Renal pelvis (tissue), 4 donors: ENCODE data around the gene ST7. TPM values are rescaled to one million over a fixed set of nuclear protein-coding genes. Genes with fewer than 3 reads are reported as not detected.

Experiments used
- DNase-seq: peaks from one replicate; pipeline ENCODE4 v3.0.0-alpha.2; 2013
- polyA plus RNA-seq, 3 donors: library from polyadenylated mRNA; unstranded; fragments of 120-200 nt; gene quantifications; one replicate each; pipeline ENCODE4 v1.2.1, GENCODE V29; 2013; ENCODE audit not compliant: insufficient read length in 3 of 3

ST7 gene
- polyA plus RNA-seq, 3 donors: 26.3 to 29.9 (median 29.3) TPM

- no peak for DNase-seq
These were observed 55.0 kb downstream of the ST7 start for GRCh38 chr7:117008118-117008885.

GRCh38 chr7:117008886-117009531 lies 55.7 kb downstream of the ST7 start:
- DNase-seq: no peak

- DNase-seq: no peak
These were observed 56.5 kb downstream of the ST7 start for GRCh38 chr7:117009705-117010361.

- DNase-seq: no peak
These were observed 57.3 kb downstream of the ST7 start for GRCh38 chr7:117010375-117011133.

- DNase-seq: no peak
These were observed 58.3 kb downstream of the ST7 start for GRCh38 chr7:117011419-117012260.

GRCh38 chr7:117012284-117012683 lies 59.0 kb downstream of the ST7 start:
- no peak for DNase-seq

- DNase-seq: no peak
These were observed 59.4 kb downstream of the ST7 start for GRCh38 chr7:117012696-117013095.

GRCh38 chr7:117014099-117014656 lies 60.9 kb downstream of the ST7 start:
- no peak for DNase-seq

- DNase-seq: no peak
These were observed 61.4 kb downstream of the ST7 start for GRCh38 chr7:117014673-117015133.

GRCh38 chr7:117015258-117016184 lies 62.2 kb downstream of the ST7 start:
- no peak for DNase-seq

- DNase-seq: no peak
These were observed 63.7 kb downstream of the ST7 start for GRCh38 chr7:117017017-117017451.

- DNase-seq: no peak
These were observed 64.5 kb downstream of the ST7 start for GRCh38 chr7:117017702-117018266.

GRCh38 chr7:117018713-117019112 lies 65.4 kb downstream of the ST7 start:
- DNase-seq: no peak

GRCh38 chr7:117019287-117019686 lies 66.0 kb downstream of the ST7 start:
- no peak for DNase-seq

GRCh38 chr7:117019786-117020590 lies 66.7 kb downstream of the ST7 start:
- peak; percentile 88 for DNase-seq

GRCh38 chr7:117020591-117020973 lies 67.3 kb downstream of the ST7 start:
- peak; percentile 35 for DNase-seq

GRCh38 chr7:117021366-117021765 lies 68.1 kb downstream of the ST7 start:
- DNase-seq: no peak

GRCh38 chr7:117021986-117022385 lies 68.7 kb downstream of the ST7 start:
- DNase-seq: no peak
